SIG-M5 treated with dmso at 0.1 percent for 504 hours (cell line): ENCODE results near the gene WTAP.

Source experiments
- DNase-seq: peaks from one replicate; lab custom pipeline; 2025; ENCODE audit not compliant: unreplicated experiment; lab: John Stamatoyannopoulos, UW

The WTAP gene

GRCh38 chr6:159801935-159802334 is 74.6 kb downstream of the WTAP start:
- peak; percentile 89 for DNase-seq

GRCh38 chr6:159804504-159804903 is 77.2 kb downstream of the WTAP start:
- DNase-seq, result no peak

- peak; percentile 66 for DNase-seq
These were observed 78.2 kb downstream of the WTAP start for GRCh38 chr6:159805440-159806020.
